Measurements from ENCODE around the gene MYOD1.

Gene MYOD1

GRCh38 chr11:17719028-17719937 lies at the start of gene MYOD1:
Gene MYOD1 (plus strand): TSS chr11:17719571. CDS start chr11:17719783, 212 bp downstream.
- DNase-seq (ENCODE audit: low spot score): no peak

GRCh38 chr11:17672469-17672868 lies 46.9 kb upstream of the MYOD1 start:
- no peak for DNase-seq (ENCODE audit: low spot score)

- DNase-seq (ENCODE audit: low spot score): no peak
Measured at GRCh38 chr11:17673951-17674350, 45.4 kb upstream of the MYOD1 start.

GRCh38 chr11:17682848-17683247 lies 36.5 kb upstream of the MYOD1 start:
- no peak for DNase-seq (ENCODE audit: low spot score)

GRCh38 chr11:17683377-17684161 lies 35.8 kb upstream of the MYOD1 start:
- no peak for DNase-seq (ENCODE audit: low spot score)

GRCh38 chr11:17684550-17684949 lies 34.8 kb upstream of the MYOD1 start:
- DNase-seq (ENCODE audit: low spot score): no peak

GRCh38 chr11:17686231-17686980 lies 33.0 kb upstream of the MYOD1 start:
- no peak for DNase-seq (ENCODE audit: low spot score)

- no peak for DNase-seq (ENCODE audit: low spot score)
Measured at GRCh38 chr11:17687946-17688670, 31.3 kb upstream of the MYOD1 start.

- no peak for DNase-seq (ENCODE audit: low spot score)
Measured at GRCh38 chr11:17691550-17691949, 27.8 kb upstream of the MYOD1 start.

- no peak for DNase-seq (ENCODE audit: low spot score)
Measured at GRCh38 chr11:17691976-17692375, 27.4 kb upstream of the MYOD1 start.

GRCh38 chr11:17692931-17693330 lies 26.4 kb upstream of the MYOD1 start:
- DNase-seq (ENCODE audit: low spot score): no peak

- DNase-seq (ENCODE audit: low spot score): no peak
Measured at GRCh38 chr11:17693531-17693930, 25.8 kb upstream of the MYOD1 start.

GRCh38 chr11:17694494-17695110 lies 24.8 kb upstream of the MYOD1 start:
- no peak for DNase-seq (ENCODE audit: low spot score)

GRCh38 chr11:17695454-17696441 lies 23.6 kb upstream of the MYOD1 start:
- no peak for DNase-seq (ENCODE audit: low spot score)

- DNase-seq (ENCODE audit: low spot score): no peak
Measured at GRCh38 chr11:17696741-17697140, 22.6 kb upstream of the MYOD1 start.

- DNase-seq (ENCODE audit: low spot score): no peak
Measured at GRCh38 chr11:17697175-17697949, 22.0 kb upstream of the MYOD1 start.

- no peak for DNase-seq (ENCODE audit: low spot score)
Measured at GRCh38 chr11:17699147-17700114, 19.9 kb upstream of the MYOD1 start.

- no peak for DNase-seq (ENCODE audit: low spot score)
Measured at GRCh38 chr11:17700991-17701390, 18.4 kb upstream of the MYOD1 start.

All from NAMALWA (cell line).